ENCODE data around the gene RBMS1.
"Not testable (repeated sequence)": the region's sequence is repeated elsewhere in the genome, so short reads cannot be mapped to it uniquely, and the experiment has no call there.

The RBMS1 gene

DNA sequence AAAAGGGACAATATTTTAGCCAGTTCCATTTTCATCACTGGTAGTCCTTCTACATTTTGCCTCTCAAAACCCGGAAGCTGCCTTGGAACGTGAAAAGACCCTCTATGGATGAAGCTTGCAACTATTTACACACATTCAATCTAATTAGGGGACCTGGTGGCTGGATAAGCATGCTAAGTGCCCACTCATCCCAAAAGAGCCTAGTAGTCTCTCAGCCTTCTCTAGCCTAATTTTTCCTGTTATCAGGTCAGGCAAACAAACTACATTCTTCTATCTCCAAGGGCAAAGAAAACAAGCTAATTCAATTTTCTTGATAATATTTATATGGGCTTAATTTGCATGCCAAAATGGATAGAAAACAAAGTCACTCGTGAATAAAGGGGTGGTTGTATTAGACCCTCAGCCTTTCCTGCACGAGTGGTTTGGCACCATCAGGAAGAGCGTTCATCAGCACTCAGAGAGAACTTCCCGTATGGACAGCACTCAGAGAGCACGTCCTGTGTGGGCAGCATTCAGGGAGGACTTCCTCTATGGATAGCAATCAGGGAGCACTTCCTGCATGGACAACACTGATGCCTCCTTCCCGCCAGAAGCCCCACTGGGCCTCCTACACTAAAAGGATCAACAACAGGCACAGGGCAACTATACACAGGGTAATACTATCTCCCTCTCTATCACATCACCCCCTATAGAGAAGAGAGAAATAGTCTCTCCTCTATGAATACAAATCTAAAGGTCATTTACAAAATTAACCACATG lies 122.2 kb downstream of the RBMS1 start:
- Histone ChIP-seq H3K4me1 (ENCODE audit: insufficient read depth, low read length) (peaks cover 25% of the 10 kb centered on the region), H3K27me3 (ENCODE audit: insufficient read depth, low read length) (no peaks in the 10 kb centered on the region), H3K4me3 (ENCODE audit: low read length) (no peak overlapping the region), H2AFZ (ENCODE audit: low read depth, low read length) (no peak overlapping the region), H3K36me3 (ENCODE audit: insufficient read depth, low read length) (peaks cover 3% of the 10 kb centered on the region), H3K9me3 (ENCODE audit: low read length) (no peaks in the 10 kb centered on the region)

DNA sequence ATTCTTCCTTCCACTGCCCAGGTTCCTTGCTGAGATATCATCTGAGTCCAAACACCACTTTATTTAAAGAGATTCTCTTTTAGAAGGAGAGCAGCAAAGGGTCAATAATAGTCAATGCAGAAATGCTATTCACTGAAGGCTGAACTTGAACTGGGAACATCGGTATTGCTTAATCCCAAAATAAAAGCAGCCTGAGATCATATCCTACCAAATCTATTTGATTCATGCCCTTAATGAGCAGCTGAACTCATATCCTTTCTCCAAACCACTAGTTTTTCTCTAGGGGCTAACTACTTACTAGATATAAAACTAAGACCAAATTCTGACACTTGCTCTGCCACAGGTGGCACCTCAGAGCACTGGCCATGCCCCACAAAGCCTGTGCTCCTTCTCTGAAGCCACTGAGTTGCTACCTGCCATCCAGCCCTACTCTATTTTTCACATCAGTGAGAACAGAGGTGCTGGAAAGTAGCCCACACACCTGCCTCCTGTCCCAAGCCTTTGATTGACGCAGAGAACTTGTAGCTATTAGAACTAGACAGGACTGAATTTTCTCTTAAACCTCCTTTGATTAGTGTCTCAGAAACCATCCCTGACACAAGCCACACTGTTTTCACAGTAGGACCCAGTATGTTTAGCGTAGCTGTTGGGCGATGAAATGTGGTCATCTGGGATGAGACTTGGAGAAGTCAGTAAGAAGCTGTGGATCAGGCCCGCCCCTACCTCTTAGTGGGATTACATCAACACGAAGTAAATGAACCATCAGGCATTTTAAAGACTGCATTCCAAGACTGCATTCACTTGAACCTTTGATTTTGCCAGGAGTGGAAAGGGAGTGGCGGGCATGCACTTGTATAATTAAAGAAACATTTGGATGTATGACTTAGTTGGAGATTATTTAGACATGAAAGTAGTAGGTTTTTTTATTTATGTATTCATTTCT lies 124.3 kb downstream of the RBMS1 start:
- H3K9me3 ChIP-seq (ENCODE audit: low read length) = no peaks in the 10 kb centered on the region
- no peak overlapping the region for H2AFZ ChIP-seq (ENCODE audit: low read depth, low read length)
- H3K4me1 ChIP-seq (ENCODE audit: insufficient read depth, low read length) = peaks cover 25% of the 10 kb centered on the region
- no peak overlapping the region for H3K4me3 ChIP-seq (ENCODE audit: low read length)
- no peaks in the 10 kb centered on the region for H3K27me3 ChIP-seq (ENCODE audit: insufficient read depth, low read length)
- H3K36me3 ChIP-seq (ENCODE audit: insufficient read depth, low read length) = peaks cover 5% of the 10 kb centered on the region

DNA sequence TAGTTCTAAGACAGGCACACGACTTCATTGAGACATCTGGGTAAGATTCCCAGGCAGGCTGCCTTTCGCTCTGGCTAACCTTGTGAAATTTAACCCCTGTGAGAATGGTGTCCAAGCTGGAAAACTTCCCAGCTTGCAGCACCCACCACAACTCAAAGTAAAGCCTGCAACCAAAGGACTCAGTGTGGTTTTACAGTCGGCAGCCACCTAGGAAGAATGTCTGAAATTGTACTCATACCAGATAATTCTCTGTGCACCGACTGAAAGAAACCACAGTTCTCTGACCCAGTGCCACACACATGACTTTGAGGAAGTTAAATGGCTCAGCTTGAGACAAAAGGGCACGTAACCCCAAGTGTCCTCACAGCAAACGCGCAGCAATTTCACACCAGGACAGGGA lies 125.7 kb downstream of the RBMS1 start:
- Histone ChIP-seq H2AFZ (ENCODE audit: low read depth, low read length) (no peak overlapping the region), H3K36me3 (ENCODE audit: insufficient read depth, low read length) (peaks cover 5% of the 10 kb centered on the region), H3K27me3 (ENCODE audit: insufficient read depth, low read length) (no peaks in the 10 kb centered on the region), H3K4me1 (ENCODE audit: insufficient read depth, low read length) (peaks cover 11% of the 10 kb centered on the region), H3K4me3 (ENCODE audit: low read length) (no peak overlapping the region), H3K9me3 (ENCODE audit: low read length) (no peaks in the 10 kb centered on the region)

DNA sequence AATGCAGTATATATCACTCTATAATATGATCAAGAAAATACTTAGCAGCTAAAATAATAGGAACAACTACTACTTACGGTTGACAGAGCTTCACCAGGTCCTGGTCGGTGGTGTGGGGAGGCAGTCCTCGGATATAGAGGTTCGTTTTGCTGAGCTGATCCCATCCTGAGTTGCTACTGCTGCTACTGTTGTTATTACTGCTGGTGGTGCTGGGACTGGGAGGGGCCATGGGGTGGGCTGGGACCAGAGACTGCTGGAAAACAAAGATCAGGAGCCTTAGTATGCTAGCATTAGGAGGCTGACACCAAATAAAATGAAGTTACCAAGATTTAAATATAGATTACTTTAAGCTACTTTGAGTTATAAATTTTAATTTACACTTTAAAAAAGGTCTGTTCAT lies 126.5 kb downstream of the RBMS1 start:
- H2AFZ ChIP-seq (ENCODE audit: low read depth, low read length); H3K36me3 ChIP-seq (ENCODE audit: insufficient read depth, low read length); H3K27me3 ChIP-seq (ENCODE audit: insufficient read depth, low read length); H3K4me1 ChIP-seq (ENCODE audit: insufficient read depth, low read length); H3K4me3 ChIP-seq (ENCODE audit: low read length); H3K9me3 ChIP-seq (ENCODE audit: low read length): not testable (repeated sequence)

DNA sequence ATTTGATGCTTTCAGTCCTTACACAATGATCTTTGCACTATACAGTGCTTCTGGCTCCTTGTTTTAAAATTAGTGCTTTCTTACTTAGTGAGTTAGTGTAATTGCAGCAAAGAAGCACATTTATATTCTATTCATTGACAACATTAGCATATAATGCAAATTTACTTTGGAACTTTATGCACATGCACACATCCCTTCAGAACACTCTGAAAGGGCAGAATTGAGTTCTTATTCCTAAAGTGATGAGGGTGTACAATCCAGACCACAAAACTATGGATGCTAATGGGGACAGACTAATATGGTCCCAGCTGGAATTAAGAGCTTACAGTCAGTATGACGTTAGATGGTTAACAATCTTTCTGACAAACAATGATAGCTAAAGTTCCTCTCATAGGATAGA lies 127.1 kb downstream of the RBMS1 start:
- Histone ChIP-seq H3K4me3 (ENCODE audit: low read length) (no peak overlapping the region), H3K36me3 (ENCODE audit: insufficient read depth, low read length) (peaks cover 5% of the 10 kb centered on the region), H2AFZ (ENCODE audit: low read depth, low read length) (no peak overlapping the region), H3K4me1 (ENCODE audit: insufficient read depth, low read length) (peaks cover 9% of the 10 kb centered on the region), H3K9me3 (ENCODE audit: low read length) (no peaks in the 10 kb centered on the region), H3K27me3 (ENCODE audit: insufficient read depth, low read length) (no peaks in the 10 kb centered on the region)

DNA sequence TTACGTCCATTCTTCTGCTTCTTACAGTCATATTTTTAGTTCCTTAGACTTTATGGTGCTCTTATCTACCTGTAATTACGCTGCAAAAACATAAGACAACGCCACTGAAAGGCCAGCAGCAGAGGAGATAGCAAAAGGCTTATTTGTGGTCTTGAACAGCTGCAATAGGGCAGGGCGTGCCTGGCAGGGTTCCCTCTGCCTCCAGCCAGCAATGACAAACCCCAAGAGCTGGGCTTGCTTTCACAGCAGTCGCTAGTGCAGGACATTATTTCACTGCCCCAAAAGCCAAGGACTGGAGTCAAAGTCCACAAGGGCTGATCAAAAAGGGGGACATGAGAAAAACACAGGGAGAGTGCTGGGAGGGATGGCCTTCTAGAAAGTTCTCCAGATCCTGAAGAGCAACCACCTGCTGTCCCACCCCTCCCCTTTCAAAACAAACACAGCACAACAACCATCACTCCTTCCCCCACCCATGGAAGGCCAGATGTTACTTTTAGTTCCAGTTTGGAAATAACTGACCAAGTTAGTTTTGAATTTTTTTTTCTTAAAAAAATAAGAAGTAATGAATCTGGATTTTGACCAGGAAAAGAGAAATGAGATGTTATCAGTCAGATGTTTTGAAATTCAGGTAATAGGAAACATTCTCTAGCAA lies 127.8 kb downstream of the RBMS1 start:
- no peaks in the 10 kb centered on the region for H3K9me3 ChIP-seq (ENCODE audit: low read length)
- H3K4me3 ChIP-seq (ENCODE audit: low read length) = no peak overlapping the region
- peaks cover 9% of the 10 kb centered on the region for H3K4me1 ChIP-seq (ENCODE audit: insufficient read depth, low read length)
- peaks cover 5% of the 10 kb centered on the region for H3K36me3 ChIP-seq (ENCODE audit: insufficient read depth, low read length)
- H2AFZ ChIP-seq (ENCODE audit: low read depth, low read length) = no peak overlapping the region
- H3K27me3 ChIP-seq (ENCODE audit: insufficient read depth, low read length) = no peaks in the 10 kb centered on the region

DNA sequence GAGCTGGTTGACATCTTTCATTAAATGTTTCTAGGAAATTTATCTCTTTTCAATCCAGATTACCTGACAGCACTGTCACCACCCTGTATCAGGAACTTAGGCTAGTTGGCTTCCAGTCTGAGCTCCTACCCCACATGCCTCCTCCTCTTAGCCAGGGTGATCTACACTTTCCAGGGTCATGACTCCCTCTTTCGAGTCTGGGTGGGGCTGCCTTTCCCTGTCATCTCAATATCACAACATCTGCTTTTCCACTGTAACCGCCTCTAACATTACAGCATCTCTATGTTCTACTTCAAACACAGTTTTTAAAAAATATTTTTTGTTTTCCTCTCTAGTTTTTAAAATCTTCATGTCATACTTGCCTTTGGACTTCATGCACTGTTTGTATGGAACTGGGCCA lies 129.2 kb downstream of the RBMS1 start:
- Histone ChIP-seq H3K4me3 (ENCODE audit: low read length) (no peak overlapping the region), H3K27me3 (ENCODE audit: insufficient read depth, low read length) (no peaks in the 10 kb centered on the region), H2AFZ (ENCODE audit: low read depth, low read length) (no peak overlapping the region), H3K4me1 (ENCODE audit: insufficient read depth, low read length) (peaks cover 9% of the 10 kb centered on the region), H3K36me3 (ENCODE audit: insufficient read depth, low read length) (peaks cover 5% of the 10 kb centered on the region), H3K9me3 (ENCODE audit: low read length) (no peaks in the 10 kb centered on the region)

DNA sequence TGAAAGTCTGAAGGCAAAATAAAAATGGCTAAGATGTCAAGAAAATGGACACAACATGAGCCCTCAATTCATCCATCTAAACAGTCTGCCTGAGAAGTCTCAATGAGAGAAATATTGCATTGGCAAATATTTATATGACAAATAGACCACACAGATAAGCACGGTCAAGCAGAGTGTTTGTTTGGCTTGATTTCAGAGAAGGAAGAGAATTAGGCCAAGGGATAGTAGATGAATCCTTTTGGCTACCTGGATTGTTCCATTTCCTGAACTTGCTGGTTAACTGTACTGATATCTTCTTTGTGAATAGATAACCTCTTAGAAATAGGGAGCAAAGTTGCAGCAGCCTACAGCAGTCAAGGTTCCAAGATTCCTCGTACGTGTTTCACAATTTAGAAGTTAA lies 129.6 kb downstream of the RBMS1 start:
- H3K9me3 ChIP-seq (ENCODE audit: low read length) = no peaks in the 10 kb centered on the region
- no peak overlapping the region for H2AFZ ChIP-seq (ENCODE audit: low read depth, low read length)
- H3K4me3 ChIP-seq (ENCODE audit: low read length) = no peak overlapping the region
- H3K4me1 ChIP-seq (ENCODE audit: insufficient read depth, low read length) = peaks cover 9% of the 10 kb centered on the region
- H3K36me3 ChIP-seq (ENCODE audit: insufficient read depth, low read length) = peaks cover 5% of the 10 kb centered on the region
- H3K27me3 ChIP-seq (ENCODE audit: insufficient read depth, low read length) = no peaks in the 10 kb centered on the region

DNA sequence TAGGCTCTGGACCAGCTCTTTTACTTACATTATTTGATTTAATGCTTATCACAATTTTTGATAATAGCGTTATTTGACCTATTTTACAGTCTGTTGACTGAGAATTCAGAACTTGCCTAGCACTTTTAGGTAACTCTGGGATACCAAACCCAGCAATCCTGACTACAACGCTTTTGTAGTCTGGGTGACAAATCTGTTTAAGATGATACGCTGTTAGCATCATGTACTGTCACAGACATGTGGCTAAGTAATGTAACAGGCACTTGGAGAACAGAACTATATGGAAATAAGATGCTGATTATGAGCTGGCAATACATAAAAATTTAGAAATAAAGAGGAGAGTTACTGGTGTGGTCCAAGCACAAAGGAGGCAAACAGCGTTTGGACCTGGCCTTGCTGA lies 130.6 kb downstream of the RBMS1 start:
- H3K4me3 ChIP-seq (ENCODE audit: low read length) = no peak overlapping the region
- no peak overlapping the region for H2AFZ ChIP-seq (ENCODE audit: low read depth, low read length)
- no peaks in the 10 kb centered on the region for H3K27me3 ChIP-seq (ENCODE audit: insufficient read depth, low read length)
- H3K36me3 ChIP-seq (ENCODE audit: insufficient read depth, low read length) = peaks cover 5% of the 10 kb centered on the region
- H3K4me1 ChIP-seq (ENCODE audit: insufficient read depth, low read length) = peaks cover 7% of the 10 kb centered on the region
- no peaks in the 10 kb centered on the region for H3K9me3 ChIP-seq (ENCODE audit: low read length)

DNA sequence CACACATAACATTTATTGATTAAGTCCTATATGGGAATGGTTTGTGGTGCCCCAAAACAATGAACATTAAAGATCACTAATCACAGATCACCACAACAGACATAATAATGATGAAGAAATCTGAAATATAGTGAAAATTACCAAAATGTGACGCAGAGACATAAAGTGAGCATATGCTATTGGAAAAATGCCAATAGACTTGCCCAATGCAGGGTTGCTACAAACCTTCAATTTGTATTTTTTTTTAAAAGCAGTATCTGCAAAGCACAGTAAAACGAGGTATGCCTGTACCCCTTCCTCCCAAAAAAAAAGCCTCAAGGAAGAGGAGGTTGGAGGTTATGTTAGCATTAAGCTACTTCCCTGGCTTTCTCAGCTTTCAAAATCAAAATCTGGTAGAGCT lies 131.1 kb downstream of the RBMS1 start:
- no peak overlapping the region for H3K4me3 ChIP-seq (ENCODE audit: low read length)
- peaks cover 5% of the 10 kb centered on the region for H3K36me3 ChIP-seq (ENCODE audit: insufficient read depth, low read length)
- H3K27me3 ChIP-seq (ENCODE audit: insufficient read depth, low read length) = no peaks in the 10 kb centered on the region
- H3K4me1 ChIP-seq (ENCODE audit: insufficient read depth, low read length) = peaks cover 2% of the 10 kb centered on the region
- H2AFZ ChIP-seq (ENCODE audit: low read depth, low read length) = no peak overlapping the region
- H3K9me3 ChIP-seq (ENCODE audit: low read length) = no peaks in the 10 kb centered on the region

DNA sequence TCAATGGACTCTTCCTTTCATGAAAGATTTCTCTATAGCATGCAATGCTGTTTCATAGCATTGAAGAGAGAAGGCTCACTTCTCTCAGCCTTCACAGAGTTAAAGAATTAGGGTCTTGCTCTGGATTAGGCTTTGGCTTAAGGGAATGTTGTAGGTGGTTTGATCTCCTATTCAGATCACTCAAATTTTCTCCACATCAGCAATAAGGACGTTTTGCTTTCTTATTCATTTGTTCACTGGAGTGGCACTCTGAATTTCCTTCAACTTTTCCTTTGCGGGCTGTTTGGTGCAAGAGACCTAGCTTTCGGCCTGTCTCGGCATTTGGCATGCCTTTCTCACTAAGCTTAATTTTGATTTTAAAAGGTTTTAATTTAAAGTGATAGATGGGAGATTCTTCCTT lies 131.6 kb downstream of the RBMS1 start:
- Histone ChIP-seq H3K4me3 (ENCODE audit: low read length) (no peak overlapping the region), H3K9me3 (ENCODE audit: low read length) (no peaks in the 10 kb centered on the region), H3K4me1 (ENCODE audit: insufficient read depth, low read length) (no peaks in the 10 kb centered on the region), H3K27me3 (ENCODE audit: insufficient read depth, low read length) (no peaks in the 10 kb centered on the region), H3K36me3 (ENCODE audit: insufficient read depth, low read length) (peaks cover 5% of the 10 kb centered on the region), H2AFZ (ENCODE audit: low read depth, low read length) (no peak overlapping the region)

DNA sequence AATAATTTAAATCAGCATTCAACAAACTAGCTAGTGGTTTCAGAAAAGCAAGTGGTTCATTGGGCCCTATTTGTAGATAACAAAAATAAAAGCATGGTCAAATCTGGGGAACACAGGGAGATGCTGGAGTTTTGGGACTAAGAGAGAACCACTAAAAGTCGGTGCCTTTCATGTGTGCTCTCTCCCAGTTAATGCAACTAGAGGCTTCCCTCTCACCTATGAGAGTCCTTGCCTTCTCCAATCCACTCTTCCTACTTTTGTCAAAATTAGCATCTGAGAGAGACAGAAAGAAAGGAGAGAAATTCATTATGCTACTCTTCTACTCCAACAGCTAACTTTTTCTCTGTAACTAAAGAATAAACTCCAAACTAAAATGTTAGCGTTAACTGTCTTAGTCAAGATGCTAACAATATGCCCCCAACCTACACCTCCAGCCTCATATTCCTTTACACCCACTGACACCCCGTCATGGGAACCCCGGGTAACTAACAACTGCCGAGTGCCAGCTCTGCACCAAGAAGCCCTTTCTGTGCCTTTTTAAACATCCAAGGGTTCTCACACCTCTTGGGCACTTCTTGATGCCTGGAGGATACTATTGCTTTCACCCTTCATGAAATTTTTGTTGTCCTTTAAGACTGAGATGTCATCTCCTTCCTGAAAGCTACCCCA lies 133.4 kb downstream of the RBMS1 start:
- Histone ChIP-seq H3K27me3 (ENCODE audit: insufficient read depth, low read length) (no peaks in the 10 kb centered on the region), H3K4me3 (ENCODE audit: low read length) (no peak overlapping the region), H3K4me1 (ENCODE audit: insufficient read depth, low read length) (no peaks in the 10 kb centered on the region), H2AFZ (ENCODE audit: low read depth, low read length) (no peak overlapping the region), H3K36me3 (ENCODE audit: insufficient read depth, low read length) (peaks cover 3% of the 10 kb centered on the region), H3K9me3 (ENCODE audit: low read length) (no peaks in the 10 kb centered on the region)

DNA sequence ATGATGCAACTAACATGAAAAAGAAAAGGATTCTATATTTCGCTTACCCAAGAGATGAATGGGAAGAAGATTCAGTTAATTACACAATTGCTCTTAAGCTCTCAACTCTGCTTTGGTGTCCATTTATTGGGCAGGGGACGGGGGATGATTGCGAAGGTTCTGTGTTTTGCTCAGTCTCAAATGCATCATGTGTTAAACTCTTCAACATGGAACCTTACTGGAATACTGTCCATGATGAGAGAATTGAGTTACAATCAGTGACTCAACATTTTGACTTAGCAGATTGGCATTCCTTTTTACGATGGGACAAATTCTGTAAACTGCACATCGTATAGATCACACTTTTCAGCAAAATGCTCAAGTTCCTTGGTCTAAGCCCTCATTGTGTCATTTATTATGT lies 135.6 kb downstream of the RBMS1 start:
- Histone ChIP-seq H3K27me3 (ENCODE audit: insufficient read depth, low read length) (no peaks in the 10 kb centered on the region), H2AFZ (ENCODE audit: low read depth, low read length) (no peak overlapping the region), H3K36me3 (ENCODE audit: insufficient read depth, low read length) (peaks cover 3% of the 10 kb centered on the region), H3K9me3 (ENCODE audit: low read length) (no peaks in the 10 kb centered on the region), H3K4me1 (ENCODE audit: insufficient read depth, low read length) (no peaks in the 10 kb centered on the region), H3K4me3 (ENCODE audit: low read length) (no peak overlapping the region)
